IPS-18a (cell line): ENCODE data around the gene CLDN2.

ENCODE experiments used
- H3K27ac ChIP-seq: one replicate; pipeline ENCODE4 v1.5.1; 2013; ENCODE audit warnings: low read length
- H3K27me3 ChIP-seq: one replicate; pipeline ENCODE4 v1.6.1; 2013; ENCODE audit warnings: mild to moderate bottlenecking, low read length; ENCODE audit not compliant: control insufficient read depth, insufficient read depth
- H3K36me3 ChIP-seq: one replicate; pipeline ENCODE4 v1.6.1; 2013; ENCODE audit warnings: low read depth, low read length; ENCODE audit not compliant: control insufficient read depth
- H3K4me1 ChIP-seq: one replicate; pipeline ENCODE4 v1.6.1; 2013; ENCODE audit warnings: low read depth, low read length; ENCODE audit not compliant: control insufficient read depth
- H3K4me3 ChIP-seq: one replicate; pipeline ENCODE4 v1.5.1; 2013; ENCODE audit warnings: low read length
- H3K9ac ChIP-seq: one replicate; pipeline ENCODE4 v1.6.1; 2013; ENCODE audit warnings: mild to moderate bottlenecking, low read length, moderate library complexity
- H3K9me3 ChIP-seq: one replicate; pipeline ENCODE4 v1.6.1; 2013; ENCODE audit warnings: low read depth, low read length; ENCODE audit not compliant: control insufficient read depth

Gene CLDN2

GRCh38 chrX:106901341-106901740 lies 18.9 kb upstream of the CLDN2 start:
- H3K27me3 ChIP-seq, result no peaks in the 10 kb centered on the region
- H3K27ac ChIP-seq, result no peak overlapping the region
- no peak overlapping the region for H3K9ac ChIP-seq

GRCh38 chrX:106901781-106902219 lies 18.4 kb upstream of the CLDN2 start:
- no peak overlapping the region for H3K9ac ChIP-seq

More at GRCh38 chrX:106901341-106901740, 18.9 kb upstream of the CLDN2 start:
- H3K36me3 ChIP-seq, result no peaks in the 10 kb centered on the region
- H3K4me1 ChIP-seq, result no peaks in the 10 kb centered on the region
- H3K4me3 ChIP-seq, result no peak overlapping the region
- H3K9me3 ChIP-seq, result no peaks in the 10 kb centered on the region

GRCh38 chrX:106902684-106903083 lies 17.5 kb upstream of the CLDN2 start:
- no peaks in the 10 kb centered on the region for H3K9me3 ChIP-seq

More at GRCh38 chrX:106901781-106902219, 18.4 kb upstream of the CLDN2 start:
- H3K36me3 ChIP-seq, result no peaks in the 10 kb centered on the region
- H3K27ac ChIP-seq, result no peak overlapping the region
- no peak overlapping the region for H3K4me3 ChIP-seq
- no peaks in the 10 kb centered on the region for H3K27me3 ChIP-seq
- H3K9me3 ChIP-seq, result no peaks in the 10 kb centered on the region
- H3K4me1 ChIP-seq, result no peaks in the 10 kb centered on the region

GRCh38 chrX:106903291-106903824 lies 16.8 kb upstream of the CLDN2 start, which contains the start of gene RIPPLY1:
Gene RIPPLY1, minus strand, starts transcription at chrX:106903341. Its CDS starts 54 bp downstream, at chrX:106903287.
- Histone ChIP-seq H3K9ac (no peak within 1 kb of the TSS), H3K27me3 (no peaks in the 10 kb centered on the region), H3K27ac (no peak within 1 kb of the TSS)

More at GRCh38 chrX:106902684-106903083, 17.5 kb upstream of the CLDN2 start:
- no peak overlapping the region for H3K9ac ChIP-seq
- no peak overlapping the region for H3K27ac ChIP-seq
- no peaks in the 10 kb centered on the region for H3K27me3 ChIP-seq
- no peaks in the 10 kb centered on the region for H3K36me3 ChIP-seq
- no peaks in the 10 kb centered on the region for H3K4me1 ChIP-seq
- no peak overlapping the region for H3K4me3 ChIP-seq

GRCh38 chrX:106903856-106904528 lies 16.2 kb upstream of the CLDN2 start:
- Histone ChIP-seq H3K27me3 (no peaks in the 10 kb centered on the region), H3K9ac (no peak overlapping the region), H3K27ac (no peak overlapping the region)

More at GRCh38 chrX:106903291-106903824, 16.8 kb upstream of the CLDN2 start, which contains the start of gene RIPPLY1:
- no peaks in the 10 kb centered on the region for H3K36me3 ChIP-seq
- H3K9me3 ChIP-seq, result no peaks in the 10 kb centered on the region
- no peaks in the 10 kb centered on the region for H3K4me1 ChIP-seq
- H3K4me3 ChIP-seq, result no peak within 1 kb of the TSS

GRCh38 chrX:106905064-106905708 lies 15.0 kb upstream of the CLDN2 start:
- Histone ChIP-seq H3K9ac (no peak overlapping the region), H3K27me3 (no peaks in the 10 kb centered on the region), H3K36me3 (no peaks in the 10 kb centered on the region), H3K4me3 (no peak overlapping the region), H3K4me1 (no peaks in the 10 kb centered on the region), H3K9me3 (no peaks in the 10 kb centered on the region), H3K27ac (no peak overlapping the region)

More at GRCh38 chrX:106903856-106904528, 16.2 kb upstream of the CLDN2 start:
- no peaks in the 10 kb centered on the region for H3K36me3 ChIP-seq
- no peaks in the 10 kb centered on the region for H3K4me1 ChIP-seq
- H3K4me3 ChIP-seq, result no peak overlapping the region
- H3K9me3 ChIP-seq, result no peaks in the 10 kb centered on the region

- Histone ChIP-seq H3K9ac (no peak overlapping the region), H3K9me3 (no peaks in the 10 kb centered on the region), H3K27ac (no peak overlapping the region), H3K27me3 (no peaks in the 10 kb centered on the region), H3K36me3 (no peaks in the 10 kb centered on the region), H3K4me3 (no peak overlapping the region), H3K4me1 (no peaks in the 10 kb centered on the region)
Measured at GRCh38 chrX:106906361-106906760, 13.8 kb upstream of the CLDN2 start.

GRCh38 chrX:106912864-106913263 lies 7.3 kb upstream of the CLDN2 start:
- no peak overlapping the region for H3K9ac ChIP-seq
- no peak overlapping the region for H3K27ac ChIP-seq
- no peaks in the 10 kb centered on the region for H3K4me1 ChIP-seq
- no peaks in the 10 kb centered on the region for H3K9me3 ChIP-seq
- no peaks in the 10 kb centered on the region for H3K27me3 ChIP-seq
- H3K4me3 ChIP-seq, result no peak overlapping the region
- H3K36me3 ChIP-seq, result no peaks in the 10 kb centered on the region

GRCh38 chrX:106917830-106918500 lies 2.2 kb upstream of the CLDN2 start:
- no peak overlapping the region for H3K9ac ChIP-seq
- no peaks in the 10 kb centered on the region for H3K9me3 ChIP-seq
- H3K4me1 ChIP-seq, result peaks cover 14% of the 10 kb centered on the region
- H3K27me3 ChIP-seq, result peaks cover 6% of the 10 kb centered on the region
- H3K4me3 ChIP-seq, result no peak overlapping the region
- H3K36me3 ChIP-seq, result no peaks in the 10 kb centered on the region
- no peak overlapping the region for H3K27ac ChIP-seq

- Histone ChIP-seq H3K4me1 (peaks cover 14% of the 10 kb centered on the region), H3K36me3 (no peaks in the 10 kb centered on the region), H3K27ac (no peak overlapping the region), H3K4me3 (no peak overlapping the region), H3K27me3 (peaks cover 6% of the 10 kb centered on the region), H3K9me3 (no peaks in the 10 kb centered on the region), H3K9ac (no peak overlapping the region)
Measured at GRCh38 chrX:106921637-106922036, 1.4 kb downstream of the CLDN2 start.

GRCh38 chrX:106927023-106927422 lies 6.8 kb downstream of the CLDN2 start:
- Histone ChIP-seq H3K36me3 (no peaks in the 10 kb centered on the region), H3K9me3 (no peaks in the 10 kb centered on the region), H3K27me3 (no peaks in the 10 kb centered on the region), H3K4me1 (no peaks in the 10 kb centered on the region), H3K4me3 (no peak overlapping the region), H3K27ac (no peak overlapping the region), H3K9ac (no peak overlapping the region)
